ENCODE measurements around the gene LTB4R2.
A peak's percentile ranks its signal among the peaks of the same experiment; 100 is the strongest.

The LTB4R2 gene, protein sequence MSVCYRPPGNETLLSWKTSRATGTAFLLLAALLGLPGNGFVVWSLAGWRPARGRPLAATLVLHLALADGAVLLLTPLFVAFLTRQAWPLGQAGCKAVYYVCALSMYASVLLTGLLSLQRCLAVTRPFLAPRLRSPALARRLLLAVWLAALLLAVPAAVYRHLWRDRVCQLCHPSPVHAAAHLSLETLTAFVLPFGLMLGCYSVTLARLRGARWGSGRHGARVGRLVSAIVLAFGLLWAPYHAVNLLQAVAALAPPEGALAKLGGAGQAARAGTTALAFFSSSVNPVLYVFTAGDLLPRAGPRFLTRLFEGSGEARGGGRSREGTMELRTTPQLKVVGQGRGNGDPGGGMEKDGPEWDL

DNA sequence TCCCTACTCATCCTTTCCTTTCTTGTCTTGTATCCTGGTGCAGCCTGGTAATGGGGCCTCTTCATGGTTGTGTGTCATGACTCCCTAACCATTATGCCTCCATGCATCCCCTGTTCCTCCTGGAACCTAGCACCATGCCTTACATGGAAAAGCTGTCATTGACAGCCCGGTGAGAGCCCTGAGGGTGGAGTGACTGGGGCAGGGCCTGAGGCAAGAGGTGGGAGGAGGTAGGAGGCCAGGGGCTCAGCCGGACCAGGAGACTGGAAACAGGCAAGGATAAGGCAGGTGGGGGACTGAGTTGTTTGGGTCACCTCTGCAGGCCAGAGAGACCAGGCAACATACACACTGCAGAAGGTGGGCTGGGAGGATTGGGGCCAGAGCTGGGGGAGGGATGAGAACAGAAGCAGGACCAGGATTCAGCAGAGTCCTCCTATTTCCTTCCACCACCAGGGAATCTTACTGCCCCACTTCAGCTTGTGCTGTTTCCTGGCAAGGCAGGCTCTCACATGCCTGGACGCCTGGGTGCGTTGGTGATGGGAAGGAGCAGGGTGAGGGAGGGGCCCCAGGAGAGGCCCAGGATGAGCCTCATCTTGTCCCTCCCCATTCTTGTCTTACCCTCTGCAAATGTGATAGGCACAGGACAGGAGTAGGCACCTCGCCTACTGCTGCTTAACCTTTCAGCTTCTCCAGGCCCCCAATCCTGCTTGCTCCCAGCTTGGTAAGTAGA, at the start of gene LTB4R2:
TSS of gene LTB4R2 (plus strand) at position 603 of the 727 bp plus-strand sequence. CDS start 525 bp downstream, outside the sequence.
- peak in 1 of 3 experiments; percentile 42 for DNase-seq

GRCh38 chr14:24260780-24261157, 49.2 kb upstream of the LTB4R2 start:
- DNase-seq: no peak

DNA sequence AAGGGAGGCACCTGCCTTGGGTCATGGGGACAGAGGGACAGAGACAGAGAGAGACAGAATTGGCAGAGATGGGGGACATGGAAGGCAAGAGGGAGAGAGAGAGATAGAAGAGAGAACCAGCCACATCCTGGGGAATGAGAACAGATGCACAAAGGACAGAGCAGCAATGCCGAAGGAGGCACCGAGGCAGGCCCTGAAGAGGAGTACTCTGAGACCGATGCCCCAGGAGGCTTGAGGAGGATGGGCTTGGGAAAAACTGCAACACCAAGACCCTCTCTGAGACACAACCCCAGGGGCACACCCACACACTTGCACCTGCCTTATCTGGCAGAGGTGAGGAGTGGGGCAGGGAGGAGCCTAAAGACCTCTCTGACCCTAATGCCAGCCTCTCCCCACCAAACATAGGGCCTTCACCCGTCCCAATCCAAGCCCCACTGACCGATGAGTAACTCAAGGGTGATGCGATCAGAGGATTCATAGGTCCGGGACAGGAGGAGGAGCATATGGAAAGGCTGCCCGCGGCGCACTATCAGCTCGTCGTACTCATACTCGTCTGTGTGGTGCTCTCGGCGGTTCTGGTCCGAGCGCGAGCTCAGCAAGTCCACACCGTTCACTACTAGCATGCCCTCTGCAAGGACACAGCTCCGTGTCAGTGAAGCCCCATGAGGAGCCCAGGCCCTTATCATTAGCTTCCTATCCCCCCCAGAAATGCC, 48.5 kb upstream of the LTB4R2 start:
- DNase-seq: no peak

- no peak for DNase-seq
Observed at GRCh38 chr14:24261969-24262327, 48.0 kb upstream of the LTB4R2 start.

DNA sequence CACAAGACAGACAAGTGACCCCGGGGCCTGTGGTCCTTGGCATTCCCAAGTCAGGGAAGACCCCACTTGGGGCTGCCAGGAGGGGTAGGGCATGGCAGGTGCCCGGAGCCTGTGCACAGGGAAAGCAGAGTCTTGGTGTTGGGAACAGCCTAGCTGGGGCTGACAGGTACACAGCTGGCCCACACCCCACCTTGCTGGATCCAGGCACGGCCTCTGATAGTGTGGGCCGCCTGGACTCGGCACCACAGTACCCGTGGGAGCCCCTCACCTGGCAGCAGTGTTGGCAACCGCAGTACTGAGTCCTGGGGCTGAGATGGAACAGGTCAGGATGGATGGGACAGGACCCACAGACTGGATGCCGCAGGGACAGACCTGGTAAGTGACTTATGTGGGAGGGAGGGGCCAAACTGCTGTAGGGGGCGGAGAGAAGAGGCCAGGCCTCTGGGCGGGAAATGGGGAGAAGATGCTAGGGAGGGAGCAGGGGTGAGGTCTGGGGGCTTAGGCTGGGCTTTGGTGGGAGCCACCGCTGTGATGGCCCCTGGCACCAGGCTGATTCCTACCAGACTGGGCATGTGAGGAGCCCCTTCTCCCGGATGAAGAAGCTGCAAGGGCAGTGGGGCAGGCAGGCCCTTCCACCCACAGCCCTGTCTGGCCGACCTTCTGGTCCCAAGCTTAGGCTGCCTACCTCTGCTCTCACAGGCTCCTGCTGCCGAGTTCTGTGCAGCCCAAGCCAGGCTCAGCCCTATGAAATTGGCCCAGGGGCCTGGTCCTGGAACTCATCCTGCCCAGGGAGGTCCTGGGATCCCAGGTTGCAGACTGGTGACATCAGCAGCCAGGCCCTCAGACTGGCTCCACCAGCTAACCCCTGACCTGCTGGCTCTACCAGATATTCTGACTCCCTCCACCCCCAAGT, 46.9 kb upstream of the LTB4R2 start, which contains the start of gene TGM1:
TSS of gene TGM1 (minus strand) at position 357 of the 913 bp plus-strand sequence. CDS start 825 bp downstream, outside the sequence.
- no peak for DNase-seq

DNA sequence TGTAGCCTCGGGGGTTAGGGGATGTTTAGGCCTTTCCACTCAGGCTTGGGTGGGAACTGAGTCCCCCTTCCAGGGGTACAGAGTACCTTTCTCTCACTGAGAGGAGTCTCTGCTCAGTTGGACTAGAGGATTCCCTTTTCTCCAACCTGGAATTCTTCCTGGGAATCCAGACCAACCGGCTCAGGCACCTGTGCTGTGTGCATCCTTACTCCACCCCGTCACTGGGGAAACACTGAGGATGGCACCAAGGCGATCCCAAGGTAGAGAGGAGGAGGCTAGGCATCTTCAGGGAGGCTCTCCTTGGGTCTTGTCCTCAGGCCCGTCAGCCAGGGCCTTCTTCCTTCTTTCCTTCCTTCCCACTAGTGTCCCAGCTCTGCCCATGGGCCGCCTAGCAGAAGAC, 46.1 kb upstream of the LTB4R2 start:
- no peak for DNase-seq

GRCh38 chr14:24264298-24264697, 45.6 kb upstream of the LTB4R2 start:
- DNase-seq: no peak

DNA sequence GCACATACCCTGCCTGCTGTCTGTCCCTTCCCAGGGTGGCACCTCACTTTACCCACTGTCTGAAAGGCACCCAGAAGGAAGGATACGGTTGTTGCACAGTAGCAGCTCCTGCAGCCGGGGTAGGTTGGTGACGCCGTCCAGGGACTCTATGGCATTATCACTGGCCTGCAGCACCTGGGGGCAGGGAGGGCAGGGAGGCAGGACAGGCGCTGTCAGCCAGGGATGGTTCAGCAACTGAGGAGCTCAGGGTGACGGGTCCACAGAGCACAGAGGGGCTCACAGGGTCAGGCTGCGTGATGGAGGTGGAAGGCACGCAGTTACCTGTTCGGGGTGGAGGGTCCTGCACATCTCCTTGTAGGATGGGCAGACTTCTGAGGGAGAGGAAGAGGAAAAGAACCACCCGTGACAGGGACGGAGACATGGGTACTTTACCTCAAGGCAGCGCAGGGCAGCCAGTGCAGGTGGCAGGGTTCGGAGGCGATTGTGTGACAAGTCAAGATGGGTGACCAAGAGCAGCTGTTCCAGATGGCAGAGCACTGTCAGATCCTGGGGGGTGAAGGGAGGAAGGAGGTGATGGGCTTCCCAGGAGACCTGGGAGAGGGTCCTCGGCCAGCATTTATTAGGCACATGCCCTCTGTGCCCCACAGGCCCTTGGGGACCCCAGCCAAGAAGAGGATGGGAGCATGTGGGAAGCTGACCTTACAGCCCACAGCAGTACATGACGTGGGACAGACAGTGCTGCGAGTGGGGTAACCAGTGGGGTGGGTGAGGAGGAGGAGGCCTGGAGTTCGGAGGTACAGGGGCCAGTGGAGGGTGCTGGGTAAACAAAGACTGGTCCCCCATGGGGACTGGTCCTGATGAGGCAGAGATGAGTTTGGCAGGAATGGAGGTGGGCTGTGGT, 43.3 kb upstream of the LTB4R2 start:
- no peak for DNase-seq

GRCh38 chr14:24267516-24267915, 42.4 kb upstream of the LTB4R2 start:
- DNase-seq: no peak

DNA sequence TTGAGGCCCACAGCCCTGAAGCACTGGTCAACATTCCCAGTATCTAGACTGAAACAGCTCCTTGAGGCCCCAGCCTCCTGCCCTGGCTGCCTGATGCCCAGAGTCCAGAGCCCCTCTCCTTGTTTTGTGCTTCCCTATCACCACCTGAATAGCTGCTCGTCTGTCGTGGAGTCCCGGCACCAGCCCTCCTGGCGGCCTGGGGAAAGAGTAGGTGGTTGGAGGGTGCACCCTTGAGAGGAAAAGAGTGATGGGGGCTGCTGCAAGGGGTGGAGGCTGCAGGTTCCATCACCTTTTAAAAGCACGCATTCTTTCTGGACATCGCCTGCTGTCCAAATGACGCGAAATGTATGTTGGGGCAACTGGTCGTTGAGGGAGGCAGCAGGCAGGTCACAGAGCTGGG, 41.7 kb upstream of the LTB4R2 start:
- no peak for DNase-seq

DNA sequence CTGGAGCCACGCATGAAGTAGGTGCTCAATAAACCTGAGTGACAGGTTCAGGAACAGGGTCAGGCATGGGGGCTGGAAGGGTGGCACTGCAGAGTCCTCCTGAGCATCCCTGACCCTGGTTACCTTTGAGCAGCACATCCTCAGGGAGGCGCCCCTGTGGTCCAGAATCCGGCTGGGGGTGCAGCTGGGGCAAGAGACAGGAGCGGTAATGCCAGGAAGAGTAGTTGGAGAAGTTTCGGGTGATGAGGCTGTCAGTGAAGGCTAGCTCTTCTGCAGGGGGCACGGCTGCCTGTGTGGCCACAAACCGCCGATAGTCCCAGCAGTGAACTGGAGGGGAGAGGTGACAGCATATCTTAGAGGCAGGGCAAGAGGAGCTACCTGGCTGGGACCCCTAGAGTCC, 40.6 kb upstream of the LTB4R2 start:
- DNase-seq: no peak

GRCh38 chr14:24269910-24270536, 39.9 kb upstream of the LTB4R2 start:
- DNase-seq: no peak

DNA sequence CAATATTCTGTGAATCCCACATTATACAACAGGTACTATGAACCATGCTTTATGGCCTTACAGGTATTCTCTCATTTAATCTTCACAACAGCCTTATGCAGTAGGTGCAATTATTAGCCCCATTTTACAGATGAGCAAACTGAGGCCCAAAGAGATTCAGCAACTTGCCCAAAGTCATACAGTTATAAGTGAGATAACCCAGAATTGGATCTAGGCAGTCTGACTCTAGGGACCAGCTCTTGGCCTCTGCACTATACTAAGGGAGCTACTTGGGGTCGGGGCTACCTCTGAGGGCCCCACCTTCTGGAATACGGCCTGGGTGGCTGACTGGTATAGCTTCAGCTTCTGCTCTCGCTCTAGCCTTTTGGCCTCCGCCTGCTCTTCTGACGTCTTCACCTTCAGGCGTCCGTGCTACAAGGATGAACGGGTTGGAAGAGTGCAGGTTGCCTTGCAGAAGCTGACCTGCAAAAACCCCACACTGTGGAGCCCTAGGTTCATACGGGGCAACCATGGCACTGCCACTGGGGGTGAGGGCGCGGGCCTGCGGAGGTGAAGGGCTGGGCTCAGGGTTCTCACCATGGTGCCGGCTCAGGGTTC, 39.3 kb upstream of the LTB4R2 start:
- DNase-seq: no peak

- DNase-seq: peak; percentile 94 to 98 (median 96)
Observed at GRCh38 chr14:24271134-24271833, 38.7 kb upstream of the LTB4R2 start, which contains the start of gene RABGGTA. Gene RABGGTA, minus strand, starts transcription at chr14:24271597. Its CDS starts 482 bp downstream, at chr14:24271115.

GRCh38 chr14:24271834-24272263, 38.1 kb upstream of the LTB4R2 start:
- DNase-seq: no peak

GRCh38 chr14:24272467-24272866, 37.5 kb upstream of the LTB4R2 start:
- no peak for DNase-seq

DNA sequence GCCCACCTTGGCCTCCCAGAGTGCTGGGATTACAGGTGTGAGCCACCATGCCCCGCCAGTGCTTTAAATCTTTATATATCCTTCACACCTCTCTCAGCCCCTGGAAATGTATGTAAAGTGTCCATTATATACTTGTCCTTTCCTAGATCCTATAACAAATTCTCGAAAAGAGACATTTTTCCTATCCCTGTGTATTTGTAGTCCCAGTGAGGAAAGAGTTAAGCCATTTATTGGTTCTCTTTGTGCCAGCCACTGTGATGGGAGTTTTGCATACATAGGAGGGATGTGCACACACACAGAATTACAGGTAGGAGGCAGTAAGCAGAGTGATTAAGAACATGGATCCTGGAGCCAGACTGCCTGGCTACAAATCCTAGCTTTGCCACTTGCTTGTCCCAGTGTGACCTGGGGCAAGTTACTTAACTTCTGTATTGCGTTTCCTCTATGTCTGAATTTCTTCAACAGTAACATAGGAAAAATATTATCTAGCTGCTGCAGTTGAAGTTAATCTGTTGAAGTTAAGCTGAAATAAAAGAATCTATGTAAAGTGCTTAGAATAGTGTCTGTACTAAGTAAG, 36.4 kb upstream of the LTB4R2 start:
- no peak for DNase-seq

- no peak for DNase-seq
Observed at GRCh38 chr14:24274101-24274543, 35.8 kb upstream of the LTB4R2 start.

DNA sequence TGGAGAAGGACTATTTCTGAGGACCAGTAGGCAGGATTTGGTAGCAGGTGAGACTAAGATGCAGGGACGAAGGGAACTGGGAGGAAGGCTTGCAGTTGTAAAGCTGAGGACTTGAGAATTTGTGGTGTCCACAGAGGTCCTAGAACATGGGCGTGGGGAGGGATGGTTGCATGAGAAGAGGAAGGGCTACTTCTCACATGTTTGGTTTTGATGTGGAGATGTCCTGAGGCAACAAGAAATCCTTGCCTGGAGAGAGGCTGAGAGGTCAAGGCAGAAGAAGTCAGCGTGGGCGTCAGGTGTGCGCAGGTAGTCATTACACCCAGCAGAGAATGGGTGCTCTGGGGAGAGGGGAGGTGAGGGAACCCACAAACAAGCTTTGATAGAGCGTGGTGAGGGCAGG, 32.9 kb upstream of the LTB4R2 start:
- no peak for DNase-seq

All from NCI-H1417 (cell line).